ENCODE data around the gene SLC35E3.

GRCh38 chr12:68785823-68786222, 39.8 kb downstream of the SLC35E3 start:
- TF ChIP-seq EZH2 (IDR thresholded peaks at IDR 0.05; ENCODE audit: insufficient read depth, poor library complexity, severe bottlenecking) (no peak), EZH2phosphoT487 (IDR thresholded peaks at IDR 0.05; ENCODE audit: insufficient read depth, low read depth) (no peak)
